Measurements from ENCODE around the gene IMMP2L.
"Not testable (repeated sequence)": the region's sequence is repeated elsewhere in the genome, so short reads cannot be mapped to it uniquely, and the experiment has no call there.

Gene IMMP2L

GRCh38 chr7:110719741-110720140 lies 842.6 kb downstream of the IMMP2L start:
- DNase-seq (ENCODE audit: low spot score), result peak; percentile 18

GRCh38 chr7:110718503-110719205 lies 843.6 kb downstream of the IMMP2L start:
- DNase-seq (ENCODE audit: low spot score), result no peak

- no peak for DNase-seq (ENCODE audit: low spot score)
Measured at GRCh38 chr7:110704225-110704624, 858.1 kb downstream of the IMMP2L start.

GRCh38 chr7:110698576-110698975 lies 863.7 kb downstream of the IMMP2L start:
- no peak for DNase-seq (ENCODE audit: low spot score)

GRCh38 chr7:110693344-110693743 lies 868.9 kb downstream of the IMMP2L start:
- no peak for DNase-seq (ENCODE audit: low spot score)

GRCh38 chr7:110688908-110689307 lies 873.4 kb downstream of the IMMP2L start:
- DNase-seq (ENCODE audit: low spot score), result no peak

- no peak for DNase-seq (ENCODE audit: low spot score)
Measured at GRCh38 chr7:110685899-110686298, 876.4 kb downstream of the IMMP2L start.

GRCh38 chr7:110681941-110682340 lies 880.4 kb downstream of the IMMP2L start:
- DNase-seq (ENCODE audit: low spot score), result no peak

- DNase-seq (ENCODE audit: low spot score), result no peak
Measured at GRCh38 chr7:110677405-110677804, 884.9 kb downstream of the IMMP2L start.

- DNase-seq (ENCODE audit: low spot score), result no peak
Measured at GRCh38 chr7:110676785-110677184, 885.5 kb downstream of the IMMP2L start.

GRCh38 chr7:110675383-110676103 lies 886.7 kb downstream of the IMMP2L start:
- DNase-seq (ENCODE audit: low spot score), result no peak

- DNase-seq (ENCODE audit: low spot score), result no peak
Measured at GRCh38 chr7:110673148-110673547, 889.1 kb downstream of the IMMP2L start.

- DNase-seq (ENCODE audit: low spot score), result no peak
Measured at GRCh38 chr7:110669410-110669809, 892.9 kb downstream of the IMMP2L start.

- no peak for DNase-seq (ENCODE audit: low spot score)
Measured at GRCh38 chr7:110664803-110665202, 897.5 kb downstream of the IMMP2L start.

- DNase-seq (ENCODE audit: low spot score), result not testable (repeated sequence)
Measured at GRCh38 chr7:110660637-110661036, 901.7 kb downstream of the IMMP2L start.

GRCh38 chr7:110650328-110650727 lies 912.0 kb downstream of the IMMP2L start:
- DNase-seq (ENCODE audit: low spot score), result no peak

- DNase-seq (ENCODE audit: low spot score), result no peak
Measured at GRCh38 chr7:110647266-110647665, 915.0 kb downstream of the IMMP2L start.

- no peak for DNase-seq (ENCODE audit: low spot score)
Measured at GRCh38 chr7:110646804-110647203, 915.5 kb downstream of the IMMP2L start.

- DNase-seq (ENCODE audit: low spot score), result no peak
Measured at GRCh38 chr7:110645616-110646015, 916.7 kb downstream of the IMMP2L start.

GRCh38 chr7:110645060-110645459 lies 917.2 kb downstream of the IMMP2L start:
- no peak for DNase-seq (ENCODE audit: low spot score)

- no peak for DNase-seq (ENCODE audit: low spot score)
Measured at GRCh38 chr7:110637252-110637651, 925.0 kb downstream of the IMMP2L start.

- DNase-seq (ENCODE audit: low spot score), result no peak
Measured at GRCh38 chr7:110633313-110633712, 929.0 kb downstream of the IMMP2L start.

GRCh38 chr7:110626414-110626813 lies 935.9 kb downstream of the IMMP2L start:
- DNase-seq (ENCODE audit: low spot score), result no peak

GRCh38 chr7:110625294-110625693 lies 937.0 kb downstream of the IMMP2L start:
- no peak for DNase-seq (ENCODE audit: low spot score)

Data from COLO829 (cell line).